GM10266 (cell line): ENCODE data around the gene CENPT.
A peak's percentile ranks its signal among the peaks of the same experiment; 100 is the strongest.

Experiments
- DNase-seq: peaks from one replicate; pipeline ENCODE4 v3.0.0; 2012; ENCODE audit errors: extremely low spot score
- CTCF ChIP-seq: IDR thresholded peaks from 2 replicates; pipeline ENCODE4 v1.5.1; 2012; ENCODE audit warnings: mild to moderate bottlenecking, low read depth; ENCODE audit not compliant: control insufficient read depth, insufficient read depth; ENCODE audit errors: missing control alignments

CENPT gene

GRCh38 chr16:67858500-67858899, 11.0 kb upstream of the CENPT start:
- TF ChIP-seq CTCF: no peak
- DNase-seq: no peak

- DNase-seq: peak; percentile 12
- no peak for TF ChIP-seq CTCF
These were observed 10.2 kb upstream of the CENPT start for GRCh38 chr16:67857547-67858233.

- DNase-seq: no peak
- TF ChIP-seq CTCF: no peak
These were observed 9.5 kb upstream of the CENPT start for GRCh38 chr16:67856927-67857546.

- no peak for TF ChIP-seq CTCF
- DNase-seq: no peak
These were observed 8.3 kb upstream of the CENPT start for GRCh38 chr16:67855789-67856188.

GRCh38 chr16:67853670-67854069, 6.2 kb upstream of the CENPT start:
- no peak for TF ChIP-seq CTCF
- DNase-seq: no peak

- no peak for TF ChIP-seq CTCF
- DNase-seq: no peak
These were observed 625 bp upstream of the CENPT start for GRCh38 chr16:67848118-67848517.

DNA sequence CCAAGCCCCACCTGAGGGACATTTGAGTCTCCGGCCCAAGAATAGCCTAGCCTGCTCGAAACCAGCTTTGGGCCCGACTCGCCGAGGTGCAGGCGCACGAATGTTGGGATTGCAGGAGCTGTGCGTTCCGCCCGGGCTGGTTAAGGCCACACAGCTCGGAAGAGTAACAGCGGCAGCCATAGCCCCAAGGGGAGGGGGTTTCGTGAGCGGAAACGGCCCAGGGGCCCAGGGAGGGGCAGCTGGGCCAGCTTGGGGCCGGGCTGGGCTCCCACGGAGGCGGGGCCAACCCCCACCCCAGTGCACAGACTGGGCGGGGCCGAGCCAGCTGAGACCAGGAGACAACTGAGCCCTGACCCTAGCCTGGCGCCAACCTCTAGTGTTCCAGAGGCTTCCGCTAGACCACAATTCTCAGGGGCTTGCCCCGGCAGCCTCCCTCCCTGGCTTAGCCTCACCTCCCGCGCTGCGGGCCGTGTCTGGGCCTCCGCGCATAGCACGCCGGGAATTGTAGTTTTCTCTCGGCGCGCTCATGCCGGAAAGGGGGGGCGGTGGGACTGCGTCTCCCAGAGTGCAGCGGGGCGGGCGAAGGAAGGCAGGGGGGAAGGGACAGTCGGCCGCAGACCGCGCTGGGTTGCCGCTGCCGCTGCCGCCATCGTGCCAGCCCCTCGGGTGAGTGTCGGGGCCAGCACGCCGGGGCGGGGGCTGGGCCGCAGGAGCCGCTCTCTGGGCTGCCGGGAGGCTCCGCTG, 1.0 kb downstream of the CENPT start, which contains the start of gene NUTF2:
NUTF2 (plus strand) TSS at position 614 of the 744 bp plus-strand sequence. CDS start 18,198 bp downstream, outside the sequence.
- peak; percentile 97 for DNase-seq
- TF ChIP-seq CTCF: no peak
